ENCODE results near the gene NOSIP. TPM values are rescaled to one million over a fixed set of nuclear protein-coding genes. Genes with fewer than 3 reads are reported as not detected.

NOSIP gene
- total RNA-seq, 1 experiment from 2014 or later = 97.9 TPM

- H3K27ac Mint-ChIP-seq = no peak overlapping the region
- H3K4me3 Mint-ChIP-seq = no peak overlapping the region
- H3K36me3 Mint-ChIP-seq = peaks cover 34% of the 10 kb centered on the region
- H3K27me3 Mint-ChIP-seq (ENCODE audit: low read depth) = no peaks in the 10 kb centered on the region
- H3K4me1 Mint-ChIP-seq = peaks cover 8% of the 10 kb centered on the region
- CTCF ChIA-PET = interaction anchor here (0.8 to 1.6 kb wide), 2 partner anchors 11 to 26 kb away, joined by 3 to 5 read pairs; no protein-coding TSS in a partner anchor
- no peak for DNase-seq (ENCODE audit: low spot score)
- H3K9me3 Mint-ChIP-seq = no peaks in the 10 kb centered on the region
- ATAC-seq = no peak
- TF ChIP-seq ETV6 (CRISPR knock-in tag; IDR thresholded peaks at IDR 0.05) = no peak
- TF ChIP-seq, protein P1, sequence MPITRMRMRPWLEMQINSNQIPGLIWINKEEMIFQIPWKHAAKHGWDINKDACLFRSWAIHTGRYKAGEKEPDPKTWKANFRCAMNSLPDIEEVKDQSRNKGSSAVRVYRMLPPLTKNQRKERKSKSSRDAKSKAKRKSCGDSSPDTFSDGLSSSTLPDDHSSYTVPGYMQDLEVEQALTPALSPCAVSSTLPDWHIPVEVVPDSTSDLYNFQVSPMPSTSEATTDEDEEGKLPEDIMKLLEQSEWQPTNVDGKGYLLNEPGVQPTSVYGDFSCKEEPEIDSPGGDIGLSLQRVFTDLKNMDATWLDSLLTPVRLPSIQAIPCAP (CRISPR knock-in tag; IDR thresholded peaks at IDR 0.05) = no peak
- TF ChIP-seq, protein P2, sequence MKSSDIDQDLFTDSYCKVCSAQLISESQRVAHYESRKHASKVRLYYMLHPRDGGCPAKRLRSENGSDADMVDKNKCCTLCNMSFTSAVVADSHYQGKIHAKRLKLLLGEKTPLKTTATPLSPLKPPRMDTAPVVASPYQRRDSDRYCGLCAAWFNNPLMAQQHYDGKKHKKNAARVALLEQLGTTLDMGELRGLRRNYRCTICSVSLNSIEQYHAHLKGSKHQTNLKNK (CRISPR knock-in tag; IDR thresholded peaks at IDR 0.05) = no peak
- TF ChIP-seq, protein P3, sequence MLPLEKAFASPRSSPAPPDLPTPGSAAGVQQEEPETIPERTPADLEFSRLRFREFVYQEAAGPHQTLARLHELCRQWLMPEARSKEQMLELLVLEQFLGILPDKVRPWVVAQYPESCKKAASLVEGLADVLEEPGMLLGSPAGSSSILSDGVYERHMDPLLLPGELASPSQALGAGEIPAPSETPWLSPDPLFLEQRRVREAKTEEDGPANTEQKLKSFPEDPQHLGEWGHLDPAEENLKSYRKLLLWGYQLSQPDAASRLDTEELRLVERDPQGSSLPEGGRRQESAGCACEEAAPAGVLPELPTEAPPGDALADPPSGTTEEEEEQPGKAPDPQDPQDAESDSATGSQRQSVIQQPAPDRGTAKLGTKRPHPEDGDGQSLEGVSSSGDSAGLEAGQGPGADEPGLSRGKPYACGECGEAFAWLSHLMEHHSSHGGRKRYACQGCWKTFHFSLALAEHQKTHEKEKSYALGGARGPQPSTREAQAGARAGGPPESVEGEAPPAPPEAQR (CRISPR knock-in tag; IDR thresholded peaks at IDR 0.05) = no peak
- no peak for TF ChIP-seq TEAD1 (CRISPR knock-in tag; IDR thresholded peaks at IDR 0.05)
- TF ChIP-seq ZNF263 (CRISPR knock-in tag; IDR thresholded peaks at IDR 0.05; ENCODE audit: low read depth) = no peak
- TF ChIP-seq, protein P4, sequence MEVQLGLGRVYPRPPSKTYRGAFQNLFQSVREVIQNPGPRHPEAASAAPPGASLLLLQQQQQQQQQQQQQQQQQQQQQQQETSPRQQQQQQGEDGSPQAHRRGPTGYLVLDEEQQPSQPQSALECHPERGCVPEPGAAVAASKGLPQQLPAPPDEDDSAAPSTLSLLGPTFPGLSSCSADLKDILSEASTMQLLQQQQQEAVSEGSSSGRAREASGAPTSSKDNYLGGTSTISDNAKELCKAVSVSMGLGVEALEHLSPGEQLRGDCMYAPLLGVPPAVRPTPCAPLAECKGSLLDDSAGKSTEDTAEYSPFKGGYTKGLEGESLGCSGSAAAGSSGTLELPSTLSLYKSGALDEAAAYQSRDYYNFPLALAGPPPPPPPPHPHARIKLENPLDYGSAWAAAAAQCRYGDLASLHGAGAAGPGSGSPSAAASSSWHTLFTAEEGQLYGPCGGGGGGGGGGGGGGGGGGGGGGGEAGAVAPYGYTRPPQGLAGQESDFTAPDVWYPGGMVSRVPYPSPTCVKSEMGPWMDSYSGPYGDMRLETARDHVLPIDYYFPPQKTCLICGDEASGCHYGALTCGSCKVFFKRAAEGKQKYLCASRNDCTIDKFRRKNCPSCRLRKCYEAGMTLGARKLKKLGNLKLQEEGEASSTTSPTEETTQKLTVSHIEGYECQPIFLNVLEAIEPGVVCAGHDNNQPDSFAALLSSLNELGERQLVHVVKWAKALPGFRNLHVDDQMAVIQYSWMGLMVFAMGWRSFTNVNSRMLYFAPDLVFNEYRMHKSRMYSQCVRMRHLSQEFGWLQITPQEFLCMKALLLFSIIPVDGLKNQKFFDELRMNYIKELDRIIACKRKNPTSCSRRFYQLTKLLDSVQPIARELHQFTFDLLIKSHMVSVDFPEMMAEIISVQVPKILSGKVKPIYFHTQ (CRISPR knock-in tag; IDR thresholded peaks at IDR 0.05) = no peak
- TF ChIP-seq FOXK1 (CRISPR knock-in tag; IDR thresholded peaks at IDR 0.05) = no peak
- TF ChIP-seq CREB1 (CRISPR knock-in tag; IDR thresholded peaks at IDR 0.05) = no peak
- no peak for TF ChIP-seq USF1 (CRISPR knock-in tag; IDR thresholded peaks at IDR 0.05)
- no peak for TF ChIP-seq ESRRA (CRISPR knock-in tag; IDR thresholded peaks at IDR 0.05; ENCODE audit: borderline replicate concordance)
- TF ChIP-seq KAT7 (CRISPR knock-in tag; IDR thresholded peaks at IDR 0.05; ENCODE audit: borderline replicate concordance) = no peak
- TF ChIP-seq MAX (CRISPR knock-in tag; IDR thresholded peaks at IDR 0.05) = no peak
- TF ChIP-seq IRF2 (CRISPR knock-in tag; IDR thresholded peaks at IDR 0.05; ENCODE audit: borderline replicate concordance, low read depth) = no peak
- no peak for TF ChIP-seq SMAD4 (CRISPR knock-in tag; IDR thresholded peaks at IDR 0.05)
- TF ChIP-seq ZNF425 (CRISPR knock-in tag; conservative IDR thresholded peaks at IDR 0.05) = no peak
- no peak for TF ChIP-seq ZNF317 (CRISPR knock-in tag; IDR thresholded peaks at IDR 0.05; ENCODE audit: borderline replicate concordance, low read depth)
- no peak for TF ChIP-seq CREM (CRISPR knock-in tag; IDR thresholded peaks at IDR 0.05)
- TF ChIP-seq RELA (CRISPR knock-in tag; IDR thresholded peaks at IDR 0.05; ENCODE audit: borderline replicate concordance) = no peak
- TF ChIP-seq MYBL2 (CRISPR knock-in tag; IDR thresholded peaks at IDR 0.05) = no peak
- POLR2A ChIA-PET = no interaction called here
These were observed 15.6 kb upstream of the NOSIP start for GRCh38 chr19:49595819-49596404.
